Fibroblast of lung (primary cell): ENCODE measurements around the gene ATP1A3.

Experiments used
- CTCF ChIP-seq, 2 donors: IDR thresholded peaks in 1 of 2; conservative IDR thresholded peaks in 1 of 2; 1 replicate in 1 of 2; 2 replicates in 1 of 2; pipeline ENCODE4 v1.5.1; 2011 to 2012; ENCODE audit warnings: low read length in 2 of 2, control low read depth in 1 of 2, inconsistent platforms in 1 of 2, low read depth in 1 of 2, mild to moderate bottlenecking in 1 of 2
- EZH2 ChIP-seq: IDR thresholded peaks from 2 replicates; pipeline ENCODE4 v1.5.1; 2012; ENCODE audit warnings: low read length, control low read depth, mild to moderate bottlenecking; ENCODE audit errors: missing control alignments

- TF ChIP-seq CTCF (conservative IDR thresholded peaks at IDR 0.05 in 1 of 2, IDR thresholded peaks at IDR 0.05 in 1 of 2; ENCODE audit: low read depth in 1 of 2, low read length in 2 of 2) (no peak), EZH2 (no peak)
Measured at GRCh38 chr19:41918095-41918494, 75.9 kb downstream of the ATP1A3 start.
